ENCODE measurements around the gene PABPN1.
"Not testable (repeated sequence)": the region's sequence is repeated elsewhere in the genome, so short reads cannot be mapped to it uniquely, and the experiment has no call there.

PABPN1 gene

DNA sequence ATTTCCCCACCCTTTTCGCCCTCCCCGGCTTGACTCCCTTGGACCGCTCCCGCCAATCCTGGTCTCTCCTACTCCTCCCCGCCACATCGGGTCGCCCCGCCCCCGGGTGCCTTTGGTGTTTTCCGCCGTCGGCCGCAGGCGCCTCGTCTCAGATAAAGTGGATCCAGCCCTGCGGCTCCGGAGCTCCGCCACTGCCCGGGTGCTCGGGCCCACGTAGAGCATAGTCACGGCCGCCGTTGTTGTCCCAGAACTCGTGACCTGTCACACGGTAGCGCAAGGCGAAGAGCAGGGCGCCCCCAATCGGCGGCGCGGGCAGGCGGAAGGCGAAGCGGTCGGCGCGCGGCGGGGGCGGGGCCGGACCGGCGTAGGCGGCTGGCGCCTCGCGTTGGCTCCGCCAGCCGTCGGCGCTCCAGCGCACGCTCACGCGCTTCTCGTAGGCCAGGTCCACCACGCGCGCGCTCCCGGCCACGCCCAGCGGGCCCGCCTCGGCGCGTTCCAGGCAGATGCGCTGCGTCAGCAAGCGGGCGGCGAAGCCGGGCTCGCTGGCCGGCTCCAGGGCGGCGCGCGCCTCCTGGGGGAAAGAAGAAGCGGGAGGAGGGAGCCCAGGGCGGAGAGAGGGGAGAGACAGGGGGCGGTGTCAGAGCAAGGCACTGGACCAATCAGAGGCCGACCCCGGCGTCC, 19.8 kb upstream of the PABPN1 start:
- peak; percentile 97 for DNase-seq

DNA sequence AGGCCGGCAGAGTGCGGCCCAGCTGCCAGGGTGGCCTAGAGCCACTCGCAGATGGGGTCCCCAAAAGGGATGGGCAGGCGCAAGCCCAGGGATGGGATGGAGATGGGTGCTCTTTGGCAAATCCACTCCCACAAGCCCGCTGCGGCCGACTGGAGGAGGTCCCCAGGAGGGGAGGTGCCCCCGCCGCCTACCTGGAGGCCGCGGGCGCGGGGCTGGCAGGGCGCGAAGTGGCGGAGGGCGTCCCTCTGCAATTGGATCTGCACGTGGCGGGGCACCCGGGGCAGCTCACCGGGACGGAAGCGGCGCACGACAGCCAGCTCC, 19.3 kb upstream of the PABPN1 start:
- no peak for DNase-seq

DNA sequence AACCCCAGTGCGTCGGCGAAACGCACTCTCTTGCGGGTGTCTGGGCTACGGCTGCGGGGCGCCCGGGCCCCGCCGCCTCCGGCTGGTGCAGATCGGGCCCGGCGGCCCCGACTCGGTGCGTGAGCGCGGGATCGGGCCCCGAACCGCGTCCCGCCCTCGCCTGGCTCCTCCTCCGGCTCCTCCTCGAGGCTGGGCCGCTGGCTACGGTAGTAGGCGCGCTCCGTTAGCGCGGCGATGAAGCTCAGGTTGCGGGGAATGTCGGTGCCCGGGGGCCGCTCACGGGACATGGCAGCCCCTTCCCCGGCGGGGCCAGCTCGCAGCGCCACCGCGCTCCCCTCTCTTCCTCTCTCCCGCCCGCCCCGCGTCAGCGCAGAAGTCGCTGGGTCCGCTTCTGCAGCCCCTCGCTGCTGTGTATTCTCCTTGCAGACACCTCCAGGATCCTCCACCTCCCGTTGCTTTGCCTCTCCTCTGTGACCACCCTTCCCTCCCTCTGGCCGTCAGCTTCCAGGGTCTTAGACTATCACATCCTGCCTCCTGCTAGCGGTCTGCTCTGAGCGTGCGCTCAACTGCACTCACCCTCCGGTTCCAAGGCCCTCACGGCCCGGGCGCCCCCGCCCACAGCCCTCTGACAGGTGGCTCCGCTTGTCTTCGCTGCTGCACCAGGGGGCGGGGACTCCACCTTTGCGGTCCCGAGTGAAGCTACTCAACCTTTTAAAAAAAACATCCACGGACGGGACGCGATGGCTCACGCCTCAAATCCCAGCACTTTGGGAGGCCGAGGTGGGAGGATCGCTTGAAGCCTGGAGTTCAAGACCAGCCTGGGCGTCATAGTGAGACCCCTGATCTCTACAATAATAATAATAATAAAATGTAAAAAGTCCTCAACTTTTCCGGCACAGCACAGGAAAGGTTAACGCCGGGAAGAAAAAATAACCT, 18.7 kb upstream of the PABPN1 start, which contains the start of gene PPP1R3E:
Gene PPP1R3E, minus strand, starts transcription at position 570 of the 936 bp plus-strand sequence. Its CDS starts 283 bp downstream, at position 287.
- peak; percentile 77 for DNase-seq

- DNase-seq: peak; percentile 83
Measured at GRCh38 chr14:23306412-23307145, 14.7 kb upstream of the PABPN1 start, which contains the start of gene BCL2L2. TSS of gene BCL2L2 (plus strand) at chr14:23306833. CDS start at chr14:23307768, 935 bp downstream.

GRCh38 chr14:23307146-23307530, 14.1 kb upstream of the PABPN1 start:
- no peak for DNase-seq

DNA sequence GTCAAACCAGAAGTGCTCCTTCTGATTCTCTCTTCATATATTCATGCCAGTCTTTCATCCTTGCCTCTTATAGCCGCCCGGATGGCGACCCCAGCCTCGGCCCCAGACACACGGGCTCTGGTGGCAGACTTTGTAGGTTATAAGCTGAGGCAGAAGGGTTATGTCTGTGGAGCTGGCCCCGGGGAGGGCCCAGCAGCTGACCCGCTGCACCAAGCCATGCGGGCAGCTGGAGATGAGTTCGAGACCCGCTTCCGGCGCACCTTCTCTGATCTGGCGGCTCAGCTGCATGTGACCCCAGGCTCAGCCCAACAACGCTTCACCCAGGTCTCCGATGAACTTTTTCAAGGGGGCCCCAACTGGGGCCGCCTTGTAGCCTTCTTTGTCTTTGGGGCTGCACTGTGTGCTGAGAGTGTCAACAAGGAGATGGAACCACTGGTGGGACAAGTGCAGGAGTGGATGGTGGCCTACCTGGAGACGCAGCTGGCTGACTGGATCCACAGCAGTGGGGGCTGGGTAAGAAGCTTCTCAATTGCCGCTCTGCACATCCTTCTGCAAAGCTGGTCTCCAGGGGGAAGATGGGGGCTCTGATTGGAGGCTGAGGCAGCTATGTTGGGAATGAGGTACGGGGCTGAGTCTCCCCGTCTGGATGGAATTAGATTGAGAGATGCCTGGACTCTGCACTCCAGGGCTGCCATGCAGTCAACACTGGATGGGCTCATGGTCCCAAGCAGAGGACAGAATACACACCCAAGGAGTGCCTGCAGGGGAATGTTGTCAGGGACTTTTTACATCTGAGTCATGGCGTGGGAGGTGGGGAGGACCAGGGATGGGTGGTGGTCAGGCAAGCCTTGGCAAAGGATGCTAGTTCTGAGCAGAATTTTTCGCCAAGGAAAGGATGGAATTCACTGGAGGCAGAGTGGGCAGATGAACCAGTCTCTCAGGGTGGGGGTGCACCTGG, 13.3 kb upstream of the PABPN1 start:
- no peak for DNase-seq

GRCh38 chr14:23308721-23309445, 12.4 kb upstream of the PABPN1 start:
- no peak for DNase-seq

DNA sequence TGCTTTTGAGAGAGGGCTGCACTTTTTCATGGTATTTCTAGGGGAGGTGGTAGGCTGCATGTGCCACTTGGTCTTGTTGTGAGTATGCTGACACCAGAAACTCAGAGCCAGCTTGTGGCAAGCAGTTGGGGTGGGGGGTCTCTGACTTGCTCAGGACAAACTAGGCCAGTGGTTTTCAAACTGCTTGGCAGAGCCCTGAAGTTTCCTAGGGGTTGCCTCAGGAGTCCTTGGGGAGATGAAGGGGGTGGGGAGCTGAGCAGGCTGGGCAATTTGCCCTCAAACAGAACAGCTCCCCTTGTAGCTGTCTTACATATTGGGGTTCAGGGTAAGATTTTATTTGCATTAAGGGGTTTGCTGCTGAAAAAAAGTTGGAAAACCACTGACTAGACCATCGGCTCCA, 10.7 kb upstream of the PABPN1 start:
- no peak for DNase-seq

DNA sequence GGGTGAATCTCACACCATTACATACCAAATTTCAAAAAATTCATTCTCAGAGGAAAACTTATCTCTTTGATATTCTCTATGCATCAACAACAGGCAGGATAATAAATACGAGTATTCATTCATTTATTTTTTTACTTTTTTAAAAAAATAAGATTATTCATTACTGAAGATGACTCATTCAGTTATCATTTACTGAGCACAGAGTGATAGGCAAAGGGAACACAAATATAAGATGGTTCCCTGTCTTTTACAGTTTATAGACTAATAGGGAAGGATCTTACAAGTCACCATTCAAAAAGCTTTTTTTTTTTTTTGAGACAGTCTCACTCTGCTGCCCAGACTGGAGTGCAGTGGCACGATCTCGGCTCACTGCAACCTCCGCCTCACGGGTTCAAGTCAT, 5.0 kb upstream of the PABPN1 start:
- no peak for DNase-seq

DNA sequence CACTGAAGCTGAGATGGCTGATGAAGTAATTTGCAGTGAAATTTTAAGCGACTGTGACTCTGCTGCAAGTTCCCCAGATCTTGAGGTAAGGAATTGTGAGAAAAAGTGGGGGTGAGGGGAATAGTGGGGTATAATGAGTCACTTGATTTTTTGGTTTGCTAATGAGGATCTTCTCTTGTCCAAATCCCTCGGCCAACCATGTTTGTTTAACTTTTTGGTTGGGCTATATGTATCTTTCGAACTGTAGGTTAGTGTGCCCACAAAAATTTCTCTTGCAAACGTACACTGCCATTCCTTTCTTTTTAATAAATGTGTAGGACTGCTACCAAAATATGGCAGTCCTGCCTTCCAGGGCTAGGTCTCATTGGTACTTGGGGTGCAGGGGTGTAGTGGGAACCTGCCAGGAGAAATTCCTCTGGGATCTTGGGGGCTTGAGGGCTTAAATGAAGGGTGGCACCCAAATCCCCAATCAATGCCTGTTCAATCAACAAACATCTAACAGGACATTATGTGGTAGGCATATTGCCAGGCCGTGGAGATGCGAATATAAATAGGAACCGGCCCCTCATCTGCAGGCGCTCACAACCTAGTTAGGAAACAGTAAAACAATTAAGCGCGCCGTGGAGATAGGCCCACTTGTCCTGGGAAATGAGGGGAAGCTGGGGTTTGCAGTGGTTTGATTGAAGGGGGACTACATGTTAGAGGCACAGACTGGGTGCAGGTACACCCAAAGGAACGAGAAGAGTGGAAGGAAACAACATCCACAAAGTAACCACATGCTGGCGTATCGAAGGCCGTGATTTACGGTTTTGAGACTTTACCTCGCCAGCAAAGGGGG, 1.3 kb upstream of the PABPN1 start:
- no peak for DNase-seq

DNA sequence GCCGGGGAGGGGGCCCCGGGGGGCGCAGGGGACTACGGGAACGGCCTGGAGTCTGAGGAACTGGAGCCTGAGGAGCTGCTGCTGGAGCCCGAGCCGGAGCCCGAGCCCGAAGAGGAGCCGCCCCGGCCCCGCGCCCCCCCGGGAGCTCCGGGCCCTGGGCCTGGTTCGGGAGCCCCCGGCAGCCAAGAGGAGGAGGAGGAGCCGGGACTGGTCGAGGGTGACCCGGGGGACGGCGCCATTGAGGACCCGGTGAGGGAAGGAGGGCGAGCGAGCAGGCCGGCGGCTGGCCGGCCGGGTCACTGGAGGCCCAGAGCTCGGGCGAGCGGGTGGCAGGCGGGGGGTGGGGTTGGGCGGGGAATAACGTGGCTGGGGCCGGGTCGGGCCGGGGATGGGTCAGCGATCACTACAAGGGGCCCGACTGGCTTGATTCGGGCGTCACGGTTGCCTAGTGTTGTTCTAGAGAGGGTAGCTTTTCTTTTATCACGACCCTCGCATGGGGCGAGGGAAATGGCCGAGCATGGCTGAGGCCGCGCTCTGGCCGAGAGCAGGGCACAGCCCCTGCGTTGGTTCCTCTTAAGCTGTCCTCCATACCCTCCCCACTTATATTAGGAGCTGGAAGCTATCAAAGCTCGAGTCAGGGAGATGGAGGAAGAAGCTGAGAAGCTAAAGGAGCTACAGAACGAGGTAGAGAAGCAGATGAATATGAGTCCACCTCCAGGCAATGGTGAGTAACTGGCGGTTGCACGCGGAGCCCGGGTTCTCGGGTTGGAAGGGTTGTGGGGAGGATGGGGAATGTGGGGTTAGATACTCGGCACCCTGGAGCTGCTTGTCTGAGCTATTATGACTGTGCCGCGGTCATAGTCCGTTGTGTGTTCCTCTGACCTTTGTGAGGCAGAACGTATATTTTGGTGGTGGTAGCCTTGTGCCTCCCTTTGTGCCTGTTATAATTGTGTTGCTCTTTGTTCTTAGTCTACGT, 603 bp downstream of the PABPN1 start:
- no peak for DNase-seq

GRCh38 chr14:23322568-23323517, 1.6 kb downstream of the PABPN1 start:
- DNase-seq: no peak

- no peak for DNase-seq
Measured at GRCh38 chr14:23323838-23324454, 2.7 kb downstream of the PABPN1 start.

- no peak for DNase-seq
Measured at GRCh38 chr14:23324455-23324846, 3.2 kb downstream of the PABPN1 start.

- no peak for DNase-seq
Measured at GRCh38 chr14:23324993-23325392, 3.7 kb downstream of the PABPN1 start.

- not testable (repeated sequence) for DNase-seq
Measured at GRCh38 chr14:23325746-23326145, 4.5 kb downstream of the PABPN1 start.

DNA sequence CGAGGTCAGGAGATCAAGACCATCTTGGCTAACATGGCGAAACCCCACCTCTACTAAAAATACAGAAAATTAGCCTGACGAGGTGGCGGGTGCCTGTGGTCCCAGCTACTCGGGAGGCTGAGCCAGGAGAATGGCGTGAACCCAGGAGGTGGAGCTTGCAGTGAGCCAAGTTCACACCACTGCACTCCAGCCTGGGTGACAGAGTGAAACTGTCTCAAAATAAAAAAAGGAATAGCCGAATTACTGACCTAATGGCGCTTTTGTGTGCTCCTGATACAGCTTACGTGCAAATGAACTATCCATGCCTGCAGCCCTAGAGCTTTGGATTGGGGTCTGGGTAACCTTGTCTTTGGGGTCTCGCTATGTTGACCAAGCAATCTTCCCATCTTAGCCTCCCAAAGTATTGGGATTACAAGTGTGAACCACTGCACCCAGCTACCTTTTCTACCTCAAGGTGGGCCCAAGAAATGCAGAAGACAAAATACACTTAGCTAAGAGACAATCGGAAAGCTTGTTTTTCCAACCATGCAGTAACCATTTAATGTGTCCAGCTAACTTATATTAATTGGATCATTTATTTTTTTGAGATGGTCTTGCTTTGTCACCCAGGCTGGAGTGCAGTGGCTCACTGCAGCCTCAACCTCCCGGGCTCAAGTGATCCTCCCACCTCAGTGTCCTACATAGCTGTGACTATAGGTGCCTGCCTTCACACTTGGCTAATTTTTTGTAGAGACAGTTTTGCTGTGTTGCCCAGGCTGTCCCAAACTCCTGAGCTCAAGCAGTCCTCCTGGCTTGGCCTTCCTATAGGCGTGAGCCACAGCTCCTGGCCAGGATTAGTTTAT, 5.5 kb downstream of the PABPN1 start:
- DNase-seq: no peak

All from COR-L47 (cell line).